Measurements from ENCODE around the gene ABTB2.

The ABTB2 gene

DNA sequence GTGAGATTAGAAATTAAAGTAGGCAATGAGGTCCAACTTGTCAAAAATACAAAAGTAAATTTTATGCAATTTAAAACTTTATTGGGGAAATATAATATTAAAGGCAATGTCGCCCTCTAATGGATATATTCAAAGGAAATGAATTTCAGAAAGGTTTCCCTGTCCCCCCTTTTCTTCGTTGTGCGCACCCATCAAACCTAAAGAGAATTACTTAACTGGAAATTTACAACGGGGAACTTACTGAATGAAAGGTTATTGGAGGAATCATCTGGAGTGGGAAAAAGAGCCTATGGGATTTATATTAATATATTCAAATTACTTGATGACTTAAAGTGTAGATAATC, 1.7 kb upstream of the ABTB2 start:
- DNase-seq: no peak

DNA sequence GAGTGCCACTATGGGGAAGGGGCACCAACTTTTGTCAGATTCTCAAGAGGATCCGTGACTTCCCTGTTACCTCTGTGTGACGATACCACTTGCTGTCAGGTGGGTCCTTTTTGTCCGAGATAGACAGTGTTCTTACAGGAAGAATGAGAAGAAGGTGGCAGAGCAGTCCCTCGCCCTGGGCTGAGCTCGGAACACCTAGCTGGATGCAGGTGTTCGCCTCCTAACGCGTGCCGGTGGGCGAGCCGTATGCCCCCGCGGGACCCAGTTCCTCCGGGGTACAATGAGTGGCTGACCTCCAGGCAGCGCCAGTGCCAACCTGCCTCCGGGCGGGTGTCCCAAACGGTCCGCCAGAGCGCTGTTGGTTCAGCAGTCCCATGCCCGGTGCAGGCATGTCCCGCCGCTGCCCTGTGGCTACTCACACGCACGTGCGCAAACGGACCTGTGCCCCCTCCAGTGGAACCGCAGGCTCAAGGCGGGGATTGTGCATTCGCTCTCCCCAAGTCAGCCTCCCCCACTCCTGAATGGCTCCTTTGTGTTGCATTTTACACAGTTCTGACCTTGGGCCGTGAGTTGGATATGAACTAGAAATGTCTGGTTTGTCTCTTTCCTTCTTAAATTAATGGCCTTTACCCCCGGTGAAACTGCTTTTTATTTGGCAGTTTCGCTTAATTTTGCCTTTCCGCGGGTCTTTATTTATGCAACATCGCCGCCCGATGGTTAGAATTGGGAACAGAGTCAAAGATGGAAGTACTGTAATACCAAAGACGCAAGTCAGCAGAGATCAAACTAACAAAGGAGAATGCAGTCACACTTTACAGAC, 1.1 kb upstream of the ABTB2 start:
- DNase-seq: peak; percentile 81

DNA sequence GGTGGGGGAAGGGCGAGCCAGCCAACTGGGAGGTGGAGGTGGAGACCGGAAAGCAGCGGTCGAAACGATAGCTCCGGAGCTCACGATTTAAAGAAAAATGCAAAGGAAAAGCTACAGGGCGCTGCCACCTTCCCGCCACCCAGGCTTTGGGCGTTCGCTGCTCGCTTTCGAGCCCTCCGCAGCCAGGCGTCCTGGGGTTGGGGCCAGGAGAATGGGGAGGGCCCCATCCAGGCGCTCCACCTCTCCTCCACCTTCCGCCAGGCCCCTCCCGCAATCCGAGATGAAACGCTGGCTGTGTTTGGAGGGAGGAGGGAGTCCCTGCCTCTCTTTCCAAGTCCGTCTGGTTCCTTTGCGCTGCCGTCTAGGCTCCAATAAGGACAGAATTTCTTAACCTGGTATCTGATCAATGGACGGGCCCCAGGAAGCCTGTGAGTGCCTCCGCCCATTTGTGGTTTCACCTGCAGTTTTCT, 483 bp upstream of the ABTB2 start:
- no peak for DNase-seq

DNA sequence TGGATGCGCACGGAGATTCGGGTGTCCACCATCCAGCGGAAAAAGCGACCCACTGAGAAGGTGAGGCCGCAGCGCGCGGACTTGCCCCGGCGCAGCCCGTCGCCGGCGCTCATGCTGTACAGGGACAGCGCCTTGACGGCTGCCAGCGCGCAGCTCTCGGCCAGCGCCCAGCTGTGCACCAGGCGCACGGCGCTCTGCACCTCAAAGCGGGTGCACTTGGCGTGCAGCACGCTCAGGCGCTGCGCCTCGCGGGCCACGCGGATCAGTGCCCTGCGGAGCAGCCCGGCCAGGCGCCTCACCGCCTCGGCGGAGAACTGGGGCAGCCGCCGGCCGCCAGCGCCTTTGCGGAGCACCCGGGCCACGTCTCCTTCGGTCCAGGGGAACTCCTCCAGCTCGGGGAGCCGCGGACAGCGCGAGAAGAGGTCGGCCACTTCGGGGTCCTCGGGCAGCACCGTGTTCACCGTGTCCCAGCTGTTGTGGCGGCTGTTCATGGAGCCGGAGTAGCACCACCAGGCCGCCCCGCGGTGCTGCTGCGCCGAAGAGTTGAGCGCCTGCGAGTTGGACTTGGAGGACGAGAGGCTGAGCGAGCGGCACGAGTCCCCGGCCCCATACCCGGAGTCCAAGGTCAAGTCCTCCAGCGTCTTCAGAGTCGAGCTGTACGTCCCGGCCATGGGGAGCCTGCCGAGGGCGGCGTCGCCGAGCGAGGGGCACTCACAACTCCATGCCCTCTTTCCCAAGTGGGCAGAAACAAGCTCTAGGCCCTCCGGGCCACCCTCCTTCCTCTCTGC, 703 bp downstream of the ABTB2 start:
- DNase-seq: peak; percentile 58

DNA sequence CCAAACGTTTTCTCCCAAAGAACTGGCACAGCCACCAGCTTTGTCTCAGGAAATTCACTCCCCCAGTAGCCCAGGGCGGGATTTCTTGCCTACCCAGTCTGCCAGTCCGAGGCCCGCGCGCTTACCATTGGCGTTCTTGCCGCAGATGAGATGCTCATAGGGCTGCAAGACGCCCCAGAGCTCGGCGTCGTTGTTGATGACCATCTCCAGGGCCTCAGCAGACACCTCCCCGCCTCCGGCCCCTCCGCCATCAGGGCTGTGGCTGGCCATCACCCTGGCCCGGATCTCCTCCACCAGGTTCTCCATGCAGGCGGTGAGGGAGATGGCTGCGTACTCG, 1.3 kb downstream of the ABTB2 start:
- DNase-seq: peak; percentile 16

DNA sequence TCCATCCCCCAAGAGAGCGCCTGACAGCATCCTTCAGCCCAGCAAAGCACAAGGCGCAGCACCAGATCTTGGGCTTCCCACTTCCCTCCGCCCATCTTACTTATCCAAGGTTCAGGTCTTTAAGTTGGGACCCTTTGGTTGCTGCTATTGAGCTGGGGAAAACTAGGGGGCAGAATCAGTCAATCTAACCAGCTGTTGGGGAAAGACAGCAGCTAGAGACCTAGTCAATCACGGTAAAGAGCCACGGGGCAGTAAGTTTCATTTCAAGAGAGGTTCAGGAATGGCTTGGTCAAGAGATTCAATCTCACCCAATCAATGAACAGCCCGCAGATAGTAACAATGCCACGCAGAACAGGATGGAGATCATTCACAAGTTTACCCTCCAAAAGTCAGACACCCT, 1.7 kb downstream of the ABTB2 start:
- DNase-seq: no peak

DNA sequence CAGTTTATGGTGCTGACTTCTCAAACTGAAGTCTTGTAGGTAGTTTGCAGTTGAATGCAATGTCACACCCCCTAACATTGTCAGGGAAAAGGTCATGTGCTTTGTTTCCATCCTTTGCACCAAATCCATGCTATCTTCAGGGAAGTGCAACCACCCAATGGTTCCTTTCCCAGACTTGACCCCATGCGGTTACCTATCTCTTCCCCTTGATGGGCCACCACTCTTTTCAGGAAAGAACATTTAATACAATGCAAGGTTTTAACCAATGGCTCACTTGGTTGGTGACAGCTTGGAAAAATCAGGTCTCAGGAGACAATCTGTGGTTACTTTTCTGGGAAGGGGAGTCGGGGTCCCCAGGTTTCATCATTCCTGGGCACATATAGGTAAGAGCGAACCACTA, 2.1 kb downstream of the ABTB2 start:
- DNase-seq: no peak

DNA sequence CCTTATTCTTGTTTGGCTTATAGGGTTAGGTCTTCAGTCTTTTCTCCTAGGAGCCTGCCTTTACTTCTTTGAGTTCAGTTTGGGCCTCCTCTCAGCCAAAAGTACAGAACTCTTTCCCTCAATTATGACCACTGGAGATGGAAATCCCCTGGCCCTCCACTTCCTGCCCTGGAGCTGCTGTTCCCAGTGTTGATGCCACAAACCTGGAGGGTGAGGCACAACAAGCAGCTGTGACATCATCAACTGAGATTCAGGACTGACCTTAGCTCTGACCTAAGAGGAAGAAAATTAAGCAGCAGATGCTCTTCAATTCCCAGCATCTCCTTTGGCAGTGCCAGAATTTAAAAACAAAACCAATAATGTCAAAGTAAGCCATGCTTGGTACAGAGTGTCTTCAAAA, 3.0 kb downstream of the ABTB2 start:
- no peak for DNase-seq

DNA sequence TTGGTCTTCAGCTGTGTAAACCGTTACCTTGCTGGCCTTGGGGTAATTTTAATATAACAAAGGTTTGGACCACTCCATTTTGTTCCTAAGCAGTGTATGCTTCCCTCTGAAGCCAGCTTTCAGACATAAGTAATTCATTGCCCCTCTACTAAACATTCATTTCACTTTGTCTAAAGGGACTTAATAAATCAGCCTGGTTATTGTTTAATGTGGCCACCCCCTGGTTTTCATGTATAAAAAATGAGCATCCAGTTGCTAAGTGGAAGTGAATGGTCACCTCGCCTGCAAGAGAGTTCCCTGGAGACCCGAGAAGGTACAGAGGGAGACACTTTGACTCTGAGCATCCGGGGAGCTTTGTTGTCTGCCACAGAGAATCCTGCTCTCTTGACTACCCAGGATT, 3.9 kb downstream of the ABTB2 start:
- DNase-seq: no peak

DNA sequence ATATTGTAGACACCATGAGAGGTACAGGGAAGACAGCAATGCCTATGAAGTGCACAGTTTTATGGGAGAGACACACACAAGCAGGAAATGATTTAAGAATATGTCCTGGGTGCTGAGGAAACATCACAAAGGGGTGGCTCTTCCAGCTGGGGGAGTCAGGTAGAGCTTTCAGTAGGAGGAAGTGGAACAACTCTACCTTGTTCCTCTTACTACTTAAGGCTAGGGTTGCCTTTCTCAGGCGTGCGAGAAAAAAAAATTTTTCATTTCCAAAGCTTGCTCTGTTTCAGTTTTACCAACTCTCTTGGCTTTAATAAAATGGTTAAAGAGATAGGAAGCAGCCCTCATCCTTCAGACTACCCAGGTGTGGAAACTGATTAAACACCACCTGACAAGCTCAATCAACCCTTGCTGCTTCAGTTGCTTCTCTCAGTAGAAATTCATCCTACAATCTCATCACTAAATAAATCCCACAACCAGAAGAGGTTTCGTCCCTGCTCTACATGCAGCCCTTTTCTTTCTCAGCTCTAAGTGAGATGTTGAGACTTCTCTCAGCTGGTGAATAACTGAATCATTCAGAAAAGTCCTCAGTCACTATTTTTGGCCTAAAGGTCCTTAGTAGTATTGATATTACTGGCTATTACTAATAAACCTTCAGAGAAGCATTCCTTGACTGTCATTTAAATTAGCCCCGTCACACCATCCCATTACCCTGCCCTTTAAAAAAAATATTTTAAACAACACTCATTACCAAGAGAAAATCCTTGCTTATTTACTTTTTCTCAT, 5.9 kb downstream of the ABTB2 start:
- DNase-seq: no peak

DNA sequence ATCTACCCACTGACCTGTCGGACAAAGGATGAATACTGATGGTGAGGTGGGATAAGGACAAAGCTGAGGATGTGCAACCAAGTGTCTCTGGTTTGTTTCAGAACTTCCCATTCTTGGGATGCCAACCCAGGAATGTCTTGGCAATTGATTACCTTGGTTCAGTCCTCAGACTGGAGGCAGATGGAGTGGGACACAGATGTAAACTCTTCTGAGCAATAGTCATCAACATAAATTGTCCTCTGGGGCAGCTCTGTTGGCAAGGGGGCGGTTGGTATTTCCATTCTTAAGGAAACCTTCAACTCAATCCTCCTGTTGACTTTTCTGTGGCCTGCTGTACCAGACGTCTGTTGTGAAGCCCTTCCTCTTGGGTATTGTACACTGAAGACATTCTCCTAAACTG, 6.8 kb downstream of the ABTB2 start:
- no peak for DNase-seq

DNA sequence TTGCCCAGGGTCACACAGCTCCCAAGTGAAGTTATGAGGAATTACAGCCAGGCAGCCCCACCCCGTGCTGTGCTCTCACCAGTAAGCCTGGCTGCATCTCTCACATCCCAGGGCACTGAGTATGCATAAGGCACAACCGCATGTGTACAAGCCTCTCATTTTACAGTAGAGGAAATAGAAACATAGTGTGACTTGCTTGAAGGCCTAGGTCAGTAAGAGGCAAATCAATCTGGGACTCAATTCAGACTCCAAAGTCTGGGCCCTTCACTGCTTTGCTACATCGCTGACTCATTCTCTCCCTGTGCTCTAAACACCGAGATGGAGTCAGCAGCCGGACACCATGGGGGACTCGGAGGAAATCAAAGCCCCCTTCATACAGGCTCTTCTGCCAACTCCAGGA, 7.9 kb downstream of the ABTB2 start:
- DNase-seq: no peak

DNA sequence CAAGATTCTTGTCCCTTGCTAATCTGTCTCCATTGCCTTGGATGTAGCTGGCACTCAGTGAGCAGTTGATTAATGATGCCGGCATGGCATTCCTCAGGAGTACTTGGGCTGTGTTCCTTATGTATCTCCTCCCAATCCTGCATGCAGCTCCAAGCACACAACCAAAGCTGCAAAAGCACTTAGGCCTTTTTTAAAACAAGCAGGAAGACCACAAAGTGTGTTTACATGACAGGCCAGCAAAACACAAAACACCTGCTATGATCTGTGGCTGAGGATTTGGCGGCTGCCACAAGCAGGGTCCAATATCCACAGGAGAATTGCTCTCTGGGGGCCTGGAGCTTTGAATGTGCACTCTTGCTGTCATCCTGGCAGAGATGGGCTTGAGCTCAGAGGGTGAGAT, 8.9 kb downstream of the ABTB2 start:
- DNase-seq: no peak

DNA sequence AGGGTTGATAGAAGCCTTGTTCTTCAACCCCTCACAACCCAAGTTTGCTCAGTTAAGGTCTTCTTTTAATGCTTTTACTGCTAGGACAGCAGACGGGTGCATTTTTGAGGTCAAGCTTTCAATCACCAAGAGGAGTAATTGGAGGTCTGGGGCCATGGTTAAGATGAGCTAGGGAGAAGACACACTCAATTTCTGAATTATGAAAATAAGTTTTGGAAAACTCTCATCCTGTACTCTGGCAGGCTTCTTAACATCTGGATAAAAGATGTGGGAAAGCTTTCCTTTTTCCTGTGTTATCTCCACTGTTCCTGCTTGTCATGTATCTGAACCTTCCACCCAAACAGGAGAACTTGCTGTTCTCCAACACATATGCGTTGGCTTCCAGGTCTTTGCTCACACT, 9.7 kb downstream of the ABTB2 start:
- no peak for DNase-seq

DNA sequence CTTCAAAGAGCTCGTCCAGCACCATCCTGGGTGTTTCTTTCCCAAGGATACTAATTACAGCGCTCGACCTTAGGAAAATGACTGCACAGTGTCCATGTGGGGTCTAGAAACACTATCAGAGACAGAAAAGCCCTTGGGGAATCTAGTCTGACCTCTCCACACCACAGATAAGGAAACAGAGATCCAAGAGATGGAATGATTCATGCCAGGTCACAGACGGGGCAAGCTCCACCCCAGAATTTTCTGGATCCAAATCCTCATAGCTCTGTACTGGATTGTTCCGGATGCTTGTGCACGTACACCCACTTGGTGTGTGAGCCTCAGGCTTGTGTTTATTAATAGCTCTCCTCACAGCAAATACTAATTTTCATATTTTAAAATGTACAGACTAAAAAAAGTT, 11.3 kb downstream of the ABTB2 start:
- DNase-seq: no peak

DNA sequence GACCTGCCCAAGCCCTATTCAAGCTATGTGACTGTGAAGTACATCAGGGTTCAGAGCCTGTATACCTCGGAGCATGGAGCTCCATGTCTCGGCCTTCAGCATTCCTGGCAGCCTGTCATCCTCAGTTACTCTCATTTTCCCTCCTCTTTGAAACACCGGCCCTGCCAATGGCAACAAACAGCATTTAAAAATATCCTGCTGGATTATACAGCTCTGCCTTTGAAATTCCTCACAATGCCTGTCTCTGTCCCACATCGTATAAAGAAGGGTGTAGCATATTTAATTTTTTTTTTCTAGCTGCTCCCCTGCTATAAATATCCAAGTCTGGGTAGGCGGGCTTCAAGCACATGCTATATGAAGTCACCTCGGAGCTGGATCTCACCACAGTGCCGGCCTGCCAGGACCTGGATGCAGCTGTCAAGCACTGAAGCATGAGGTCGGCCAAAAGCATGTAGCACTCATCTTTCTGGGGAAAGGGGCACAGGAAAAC, 11.8 kb downstream of the ABTB2 start:
- DNase-seq: no peak

DNA sequence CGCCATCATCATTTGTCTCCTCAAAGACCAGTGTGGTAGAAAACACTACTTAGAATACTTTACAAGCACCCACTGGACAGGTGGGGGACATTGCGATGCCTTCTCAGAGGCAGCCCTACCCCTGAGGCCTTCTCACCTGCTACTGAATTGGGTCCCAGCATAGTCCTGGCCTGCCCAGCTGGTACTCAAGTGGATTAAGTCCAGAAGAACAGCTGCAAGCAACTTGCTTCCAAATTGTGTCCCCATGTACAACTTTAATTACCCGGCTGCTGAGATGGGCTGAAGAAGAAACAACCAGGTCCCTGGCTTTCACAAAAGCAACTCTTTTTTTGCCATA, 12.3 kb downstream of the ABTB2 start:
- no peak for DNase-seq

DNA sequence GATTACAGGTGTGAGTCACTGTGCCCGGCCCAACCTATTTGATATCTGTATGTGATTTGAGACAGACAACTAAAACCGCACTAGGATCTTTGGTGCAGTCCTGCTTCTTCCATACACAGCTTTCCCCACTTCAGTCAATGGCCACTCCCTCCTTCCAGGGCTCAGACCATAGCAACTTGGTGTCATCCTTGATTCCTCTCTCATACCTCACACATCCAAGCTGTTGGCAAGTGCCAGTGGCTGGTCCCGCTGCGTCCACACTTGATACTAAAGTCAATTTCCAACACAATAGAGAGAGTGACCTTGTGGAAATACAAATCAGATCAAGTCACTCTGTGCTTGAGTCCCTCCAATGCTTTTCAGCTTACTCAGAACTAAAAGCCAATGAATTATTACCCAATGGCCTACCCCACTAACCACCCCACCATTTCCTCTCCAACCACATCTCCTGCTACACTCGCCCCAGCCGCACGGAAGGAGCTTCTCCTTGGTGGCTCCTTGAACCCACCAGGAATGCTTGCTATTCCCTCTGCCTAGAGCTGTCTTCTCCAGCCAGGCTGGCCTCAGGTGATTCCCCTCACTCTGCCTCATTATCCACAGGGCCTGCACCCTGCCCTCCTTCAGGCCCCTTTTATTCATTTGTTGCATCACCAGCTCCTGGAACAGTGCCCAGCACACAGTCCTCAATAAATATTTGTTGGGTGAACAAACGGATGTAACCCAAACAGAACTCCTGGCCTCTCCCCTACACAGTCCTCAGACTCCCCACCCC, 12.9 kb downstream of the ABTB2 start:
- DNase-seq: no peak

DNA sequence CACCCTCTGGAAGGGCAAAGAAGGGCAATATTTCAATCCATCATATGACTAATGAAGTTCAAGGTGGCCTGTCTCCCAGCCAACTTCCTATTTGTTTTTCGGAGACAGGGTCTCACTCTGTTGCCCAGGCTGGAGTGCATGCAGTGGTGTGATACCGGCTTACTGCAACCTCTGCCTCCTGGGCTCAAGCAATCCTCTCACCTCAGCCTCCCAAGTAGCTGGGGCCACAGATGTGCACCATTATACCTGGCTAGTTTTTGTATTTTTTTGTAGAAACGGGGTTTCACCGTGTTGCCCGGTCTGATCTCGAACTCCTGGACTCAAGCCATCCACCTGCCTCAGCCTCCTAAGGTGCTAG, 13.4 kb downstream of the ABTB2 start:
- no peak for DNase-seq

DNA sequence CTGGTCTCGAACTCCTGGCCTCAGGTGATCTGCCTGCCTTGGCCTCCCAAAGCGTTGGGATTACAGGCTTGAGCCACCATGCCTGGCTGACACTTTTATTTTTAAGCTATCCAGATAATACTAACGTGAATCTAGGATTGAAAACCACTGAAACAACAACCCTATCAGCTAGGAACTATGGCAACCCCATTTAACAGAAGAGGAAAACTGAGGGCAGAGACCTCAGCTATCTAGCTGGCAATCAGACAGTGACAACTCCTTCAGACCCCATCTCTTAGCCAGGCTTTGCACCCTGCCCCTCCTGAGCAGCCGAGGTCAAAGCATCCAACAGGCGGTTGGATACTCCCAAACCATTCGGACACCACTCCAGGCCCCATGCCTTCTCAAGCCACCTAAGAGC, 14.1 kb downstream of the ABTB2 start:
- no peak for DNase-seq

DNA sequence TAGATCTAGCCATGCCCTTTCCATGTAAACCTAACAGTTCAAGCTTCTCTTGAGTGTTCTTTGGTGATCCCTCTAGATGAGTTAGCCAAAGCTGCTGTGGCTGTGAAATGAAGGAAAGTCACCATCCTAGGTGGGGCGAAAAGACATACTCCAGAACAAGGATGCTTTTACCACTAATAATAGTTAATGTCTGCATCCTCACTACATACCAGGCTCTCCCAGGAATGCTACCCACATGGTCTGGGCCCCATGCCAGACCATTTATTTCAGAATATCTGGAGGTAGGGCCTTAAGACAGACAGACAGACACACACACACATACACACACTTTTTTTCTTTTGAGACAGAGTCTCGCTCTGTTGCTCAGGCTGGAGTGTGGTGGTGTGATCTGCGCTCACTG, 14.7 kb downstream of the ABTB2 start:
- DNase-seq: no peak

DNA sequence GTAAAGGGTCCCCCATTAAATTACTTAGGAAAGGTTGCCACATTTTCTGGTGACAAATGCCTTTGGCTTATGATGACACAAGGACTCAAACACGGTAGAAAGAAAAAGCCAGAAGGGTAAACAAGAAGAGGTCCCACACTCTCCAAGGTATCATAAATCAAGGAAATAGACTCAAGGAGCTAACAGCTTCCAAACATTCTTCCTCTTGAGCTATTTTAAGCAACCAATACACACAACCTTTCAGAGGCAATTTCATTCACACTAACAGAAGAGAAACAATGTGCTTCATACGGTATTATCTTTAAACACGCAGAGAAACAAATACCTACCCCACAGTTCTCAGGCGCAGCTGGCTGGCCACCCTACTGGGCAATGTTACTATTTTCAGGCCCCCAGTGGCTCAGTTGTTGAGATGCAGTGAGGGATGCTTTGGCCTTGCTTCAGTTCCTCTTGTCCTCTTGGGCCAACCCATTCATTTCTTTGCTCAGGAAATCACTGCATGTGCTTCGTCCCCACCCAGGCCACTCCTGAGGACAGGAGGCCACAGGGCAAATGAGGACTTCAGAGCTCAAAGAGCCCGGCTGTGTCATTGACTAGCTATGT, 15.8 kb downstream of the ABTB2 start:
- DNase-seq: no peak

DNA sequence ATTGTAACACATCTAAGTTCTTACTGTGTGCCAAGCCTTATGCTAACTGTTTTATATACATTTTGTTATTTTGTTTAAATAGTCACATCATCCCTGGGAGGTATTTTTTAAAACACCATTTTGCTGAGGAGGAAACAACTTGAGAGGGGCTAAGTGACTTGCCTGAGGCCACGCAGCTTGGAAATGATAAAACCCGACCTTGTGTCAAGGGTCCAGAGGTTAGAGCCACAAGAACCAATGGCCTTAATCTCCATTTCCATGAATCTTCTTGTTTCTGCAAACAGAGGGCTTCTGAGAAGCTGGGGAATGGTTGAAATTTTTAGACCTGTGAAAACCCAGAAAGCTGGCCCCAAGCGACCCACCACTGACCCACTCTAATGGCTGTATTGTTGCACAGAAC, 16.7 kb downstream of the ABTB2 start:
- DNase-seq: no peak

All from activated CD4-positive, alpha-beta T cell treated with anti-CD3 and anti-CD28 coated beads for 48 hours (primary cell).